ENCODE measurements around the gene ZBTB7B. TPM values are rescaled to one million over a fixed set of nuclear protein-coding genes. Genes with fewer than 3 reads are reported as not detected.

The ZBTB7B gene
- total and polyA plus RNA-seq, 9 of the 15 experiments (the other 6 are each of a cell fraction or from before 2014, with no cell fraction given): 0.04 to 46.5 (median 15.2) TPM

GRCh38 chr1:155043793-155044192, 41.2 kb downstream of the ZBTB7B start (continued):
- TF ChIP-seq ZBTB40 (IDR thresholded peaks at IDR 0.05) (no peak), ZBTB40 (CRISPR knock-in tag; IDR thresholded peaks at IDR 0.05) (no peak), ARHGAP35 (IDR thresholded peaks at IDR 0.05; ENCODE audit: partially characterized antibody) (no peak), ZNF165 (CRISPR knock-in tag; IDR thresholded peaks at IDR 0.05; ENCODE audit: borderline replicate concordance) (no peak), NCOA2 (IDR thresholded peaks at IDR 0.05; ENCODE audit: partially characterized antibody in 2 of 2) (no peak), ZKSCAN1 (IDR thresholded peaks at IDR 0.05; ENCODE audit: low read depth, low read length) (no peak), ESRRB (CRISPR knock-in tag; IDR thresholded peaks at IDR 0.05; ENCODE audit: borderline replicate concordance) (no peak), PHB2 (IDR thresholded peaks at IDR 0.05; ENCODE audit: low read depth) (no peak)
- TF ChIP-seq, protein P1, sequence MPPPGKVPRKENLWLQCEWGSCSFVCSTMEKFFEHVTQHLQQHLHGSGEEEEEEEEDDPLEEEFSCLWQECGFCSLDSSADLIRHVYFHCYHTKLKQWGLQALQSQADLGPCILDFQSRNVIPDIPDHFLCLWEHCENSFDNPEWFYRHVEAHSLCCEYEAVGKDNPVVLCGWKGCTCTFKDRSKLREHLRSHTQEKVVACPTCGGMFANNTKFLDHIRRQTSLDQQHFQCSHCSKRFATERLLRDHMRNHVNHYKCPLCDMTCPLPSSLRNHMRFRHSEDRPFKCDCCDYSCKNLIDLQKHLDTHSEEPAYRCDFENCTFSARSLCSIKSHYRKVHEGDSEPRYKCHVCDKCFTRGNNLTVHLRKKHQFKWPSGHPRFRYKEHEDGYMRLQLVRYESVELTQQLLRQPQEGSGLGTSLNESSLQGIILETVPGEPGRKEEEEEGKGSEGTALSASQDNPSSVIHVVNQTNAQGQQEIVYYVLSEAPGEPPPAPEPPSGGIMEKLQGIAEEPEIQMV (tag; conservative IDR thresholded peaks at IDR 0.05; ENCODE audit: low read depth): no peak
- TF ChIP-seq, protein P2, sequence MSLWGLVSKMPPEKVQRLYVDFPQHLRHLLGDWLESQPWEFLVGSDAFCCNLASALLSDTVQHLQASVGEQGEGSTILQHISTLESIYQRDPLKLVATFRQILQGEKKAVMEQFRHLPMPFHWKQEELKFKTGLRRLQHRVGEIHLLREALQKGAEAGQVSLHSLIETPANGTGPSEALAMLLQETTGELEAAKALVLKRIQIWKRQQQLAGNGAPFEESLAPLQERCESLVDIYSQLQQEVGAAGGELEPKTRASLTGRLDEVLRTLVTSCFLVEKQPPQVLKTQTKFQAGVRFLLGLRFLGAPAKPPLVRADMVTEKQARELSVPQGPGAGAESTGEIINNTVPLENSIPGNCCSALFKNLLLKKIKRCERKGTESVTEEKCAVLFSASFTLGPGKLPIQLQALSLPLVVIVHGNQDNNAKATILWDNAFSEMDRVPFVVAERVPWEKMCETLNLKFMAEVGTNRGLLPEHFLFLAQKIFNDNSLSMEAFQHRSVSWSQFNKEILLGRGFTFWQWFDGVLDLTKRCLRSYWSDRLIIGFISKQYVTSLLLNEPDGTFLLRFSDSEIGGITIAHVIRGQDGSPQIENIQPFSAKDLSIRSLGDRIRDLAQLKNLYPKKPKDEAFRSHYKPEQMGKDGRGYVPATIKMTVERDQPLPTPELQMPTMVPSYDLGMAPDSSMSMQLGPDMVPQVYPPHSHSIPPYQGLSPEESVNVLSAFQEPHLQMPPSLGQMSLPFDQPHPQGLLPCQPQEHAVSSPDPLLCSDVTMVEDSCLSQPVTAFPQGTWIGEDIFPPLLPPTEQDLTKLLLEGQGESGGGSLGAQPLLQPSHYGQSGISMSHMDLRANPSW (CRISPR knock-in tag; IDR thresholded peaks at IDR 0.05): no peak

Data from K562 (cell line).